ENCODE data around the gene EPB41. TPM values are rescaled to one million over a fixed set of nuclear protein-coding genes. Genes with fewer than 3 reads are reported as not detected.

EPB41 gene
- total RNA-seq, 1 donor from 2014 or later = 82.6 TPM

DNA sequence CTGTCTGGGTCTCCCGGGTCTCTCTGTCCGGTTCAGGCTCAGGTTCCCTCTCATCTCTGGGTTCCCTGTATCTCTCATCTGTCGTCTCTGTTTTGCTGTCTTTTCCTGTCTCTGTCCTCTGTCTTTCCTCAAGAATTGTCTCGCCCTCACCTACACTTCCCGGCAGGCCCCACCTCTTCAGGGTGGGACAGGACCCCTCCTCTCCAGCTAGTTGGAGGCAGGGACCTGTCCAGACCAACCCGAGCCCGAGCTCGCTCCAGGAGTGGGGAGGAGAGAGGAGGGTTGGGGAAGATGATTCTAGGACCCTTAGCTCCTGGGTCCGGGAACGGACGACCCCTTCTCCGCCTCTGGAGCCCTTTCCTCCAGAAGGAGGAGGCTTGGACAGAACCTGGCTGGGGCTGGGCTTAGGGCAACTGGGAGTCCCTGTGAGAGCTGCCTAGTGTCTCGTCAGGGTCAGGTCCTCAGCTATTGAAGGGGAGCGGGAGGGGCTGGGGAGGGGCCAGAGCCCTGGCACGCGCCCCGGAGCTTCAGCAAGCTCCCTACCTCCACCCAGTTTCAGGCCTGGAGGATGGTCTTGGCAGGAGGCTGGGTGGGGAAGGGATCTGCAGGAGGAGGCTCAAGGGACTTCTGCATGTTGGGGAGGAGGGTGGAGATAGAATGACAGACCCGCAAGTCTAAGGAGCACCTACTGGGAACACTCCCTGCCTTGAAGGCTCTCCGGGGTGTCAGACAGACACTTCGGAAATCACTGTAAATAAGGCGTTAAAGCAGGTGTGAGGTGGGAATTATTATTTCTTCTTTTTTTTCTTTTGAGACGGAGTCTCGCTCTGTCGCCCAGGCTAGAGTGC is 26.3 kb upstream of the EPB41 start:
- H3K27ac Mint-ChIP-seq (ENCODE audit: unreplicated experiment) = peak overlapping the region; percentile 65
- peaks cover 7% of the 10 kb centered on the region for H3K36me3 Mint-ChIP-seq (ENCODE audit: low read depth, unreplicated experiment)
- H3K9me3 Mint-ChIP-seq (ENCODE audit: unreplicated experiment) = no peaks in the 10 kb centered on the region
- TF ChIP-seq, protein P1, sequence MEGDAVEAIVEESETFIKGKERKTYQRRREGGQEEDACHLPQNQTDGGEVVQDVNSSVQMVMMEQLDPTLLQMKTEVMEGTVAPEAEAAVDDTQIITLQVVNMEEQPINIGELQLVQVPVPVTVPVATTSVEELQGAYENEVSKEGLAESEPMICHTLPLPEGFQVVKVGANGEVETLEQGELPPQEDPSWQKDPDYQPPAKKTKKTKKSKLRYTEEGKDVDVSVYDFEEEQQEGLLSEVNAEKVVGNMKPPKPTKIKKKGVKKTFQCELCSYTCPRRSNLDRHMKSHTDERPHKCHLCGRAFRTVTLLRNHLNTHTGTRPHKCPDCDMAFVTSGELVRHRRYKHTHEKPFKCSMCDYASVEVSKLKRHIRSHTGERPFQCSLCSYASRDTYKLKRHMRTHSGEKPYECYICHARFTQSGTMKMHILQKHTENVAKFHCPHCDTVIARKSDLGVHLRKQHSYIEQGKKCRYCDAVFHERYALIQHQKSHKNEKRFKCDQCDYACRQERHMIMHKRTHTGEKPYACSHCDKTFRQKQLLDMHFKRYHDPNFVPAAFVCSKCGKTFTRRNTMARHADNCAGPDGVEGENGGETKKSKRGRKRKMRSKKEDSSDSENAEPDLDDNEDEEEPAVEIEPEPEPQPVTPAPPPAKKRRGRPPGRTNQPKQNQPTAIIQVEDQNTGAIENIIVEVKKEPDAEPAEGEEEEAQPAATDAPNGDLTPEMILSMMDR (IDR thresholded peaks at IDR 0.05; ENCODE audit: unreplicated experiment) = no peak
- peak overlapping the region; percentile 98 for H3K4me3 Mint-ChIP-seq (ENCODE audit: unreplicated experiment)
- peak; percentile 39 for DNase-seq (ENCODE audit: low spot score)
- peaks cover 38% of the 10 kb centered on the region for H3K4me1 Mint-ChIP-seq (ENCODE audit: unreplicated experiment)
- peaks cover 7% of the 10 kb centered on the region for H3K27me3 Mint-ChIP-seq (ENCODE audit: unreplicated experiment)

- no peak for DNase-seq (ENCODE audit: low spot score)
- Mint-ChIP-seq H3K36me3 (ENCODE audit: low read depth, unreplicated experiment) (peaks cover 7% of the 10 kb centered on the region), H3K4me3 (ENCODE audit: unreplicated experiment) (no peak overlapping the region), H3K9me3 (ENCODE audit: unreplicated experiment) (no peaks in the 10 kb centered on the region), H3K27ac (ENCODE audit: unreplicated experiment) (no peak overlapping the region), H3K27me3 (ENCODE audit: unreplicated experiment) (peaks cover 3% of the 10 kb centered on the region), H3K4me1 (ENCODE audit: unreplicated experiment) (peaks cover 29% of the 10 kb centered on the region)
- TF ChIP-seq, protein P1 (IDR thresholded peaks at IDR 0.05; ENCODE audit: unreplicated experiment) = no peak
Observed at GRCh38 chr1:28888915-28889314, 25.5 kb upstream of the EPB41 start.

DNA sequence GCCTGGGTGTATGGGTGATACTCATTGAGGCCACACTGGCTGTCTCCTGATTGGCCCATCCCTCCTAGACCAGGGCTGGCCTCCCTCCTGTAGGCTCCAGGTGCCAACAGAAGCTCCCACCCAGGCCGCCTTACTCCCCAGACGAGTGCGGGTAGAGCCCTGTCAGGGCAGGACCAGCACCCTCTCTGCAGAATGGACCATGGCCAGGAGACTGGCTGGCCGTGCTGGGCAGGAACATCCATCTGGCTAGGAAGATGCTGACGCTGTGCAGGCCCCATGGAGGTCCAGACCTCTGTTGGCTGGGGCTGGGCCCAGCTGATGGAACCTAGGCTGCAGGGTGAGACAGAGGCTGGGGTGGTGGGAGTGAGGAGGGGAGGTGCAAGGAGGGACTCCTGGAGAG is 25.0 kb upstream of the EPB41 start:
- Mint-ChIP-seq H3K9me3 (ENCODE audit: unreplicated experiment) (no peaks in the 10 kb centered on the region), H3K4me3 (ENCODE audit: unreplicated experiment) (no peak overlapping the region), H3K4me1 (ENCODE audit: unreplicated experiment) (peaks cover 27% of the 10 kb centered on the region), H3K27me3 (ENCODE audit: unreplicated experiment) (peaks cover 3% of the 10 kb centered on the region), H3K36me3 (ENCODE audit: low read depth, unreplicated experiment) (peaks cover 7% of the 10 kb centered on the region), H3K27ac (ENCODE audit: unreplicated experiment) (no peak overlapping the region)
- no peak for DNase-seq (ENCODE audit: low spot score)
- TF ChIP-seq, protein P1 (IDR thresholded peaks at IDR 0.05; ENCODE audit: unreplicated experiment) = no peak

DNA sequence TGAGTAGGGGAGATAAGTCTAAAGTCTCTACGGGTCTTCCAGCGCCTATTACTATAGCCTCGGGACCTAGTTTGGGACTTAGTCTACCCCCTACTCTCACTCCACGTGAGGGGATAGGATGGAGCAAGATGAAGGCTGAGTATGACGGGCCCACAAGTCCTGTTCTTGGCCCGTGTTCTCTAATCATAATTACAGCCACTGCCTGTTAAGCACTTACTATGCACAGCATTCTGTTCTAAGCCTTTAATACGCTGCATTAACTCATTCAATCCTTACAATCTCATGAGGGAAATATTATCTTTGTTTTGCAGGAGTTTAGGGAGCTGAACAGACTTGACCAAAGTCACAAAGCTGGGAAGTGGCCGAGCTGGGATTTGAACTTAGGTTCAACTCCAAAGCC is 23.9 kb upstream of the EPB41 start:
- no peak overlapping the region for H3K27ac Mint-ChIP-seq (ENCODE audit: unreplicated experiment)
- no peak overlapping the region for H3K4me3 Mint-ChIP-seq (ENCODE audit: unreplicated experiment)
- H3K4me1 Mint-ChIP-seq (ENCODE audit: unreplicated experiment) = peaks cover 22% of the 10 kb centered on the region
- no peaks in the 10 kb centered on the region for H3K9me3 Mint-ChIP-seq (ENCODE audit: unreplicated experiment)
- DNase-seq (ENCODE audit: low spot score) = no peak
- H3K36me3 Mint-ChIP-seq (ENCODE audit: low read depth, unreplicated experiment) = peaks cover 7% of the 10 kb centered on the region
- peaks cover 3% of the 10 kb centered on the region for H3K27me3 Mint-ChIP-seq (ENCODE audit: unreplicated experiment)
- TF ChIP-seq, protein P1 (IDR thresholded peaks at IDR 0.05; ENCODE audit: unreplicated experiment) = no peak

- H3K27ac Mint-ChIP-seq (ENCODE audit: unreplicated experiment) = no peak overlapping the region
Observed at GRCh38 chr1:28890836-28891235, 23.5 kb upstream of the EPB41 start.

More at GRCh38 chr1:28890836-28891235, 23.5 kb upstream of the EPB41 start:
- Mint-ChIP-seq H3K27me3 (ENCODE audit: unreplicated experiment) (peaks cover 3% of the 10 kb centered on the region), H3K9me3 (ENCODE audit: unreplicated experiment) (no peaks in the 10 kb centered on the region), H3K36me3 (ENCODE audit: low read depth, unreplicated experiment) (peaks cover 7% of the 10 kb centered on the region), H3K4me1 (ENCODE audit: unreplicated experiment) (peaks cover 18% of the 10 kb centered on the region), H3K4me3 (ENCODE audit: unreplicated experiment) (no peak overlapping the region)
- DNase-seq (ENCODE audit: low spot score) = no peak
- TF ChIP-seq, protein P1 (IDR thresholded peaks at IDR 0.05; ENCODE audit: unreplicated experiment) = no peak

Measured in endothelial cell (in vitro differentiated cells).